Measurements from ENCODE around the gene TRIP6. TPM values are rescaled to one million over a fixed set of nuclear protein-coding genes. Genes with fewer than 3 reads are reported as not detected.

Gene TRIP6, protein sequence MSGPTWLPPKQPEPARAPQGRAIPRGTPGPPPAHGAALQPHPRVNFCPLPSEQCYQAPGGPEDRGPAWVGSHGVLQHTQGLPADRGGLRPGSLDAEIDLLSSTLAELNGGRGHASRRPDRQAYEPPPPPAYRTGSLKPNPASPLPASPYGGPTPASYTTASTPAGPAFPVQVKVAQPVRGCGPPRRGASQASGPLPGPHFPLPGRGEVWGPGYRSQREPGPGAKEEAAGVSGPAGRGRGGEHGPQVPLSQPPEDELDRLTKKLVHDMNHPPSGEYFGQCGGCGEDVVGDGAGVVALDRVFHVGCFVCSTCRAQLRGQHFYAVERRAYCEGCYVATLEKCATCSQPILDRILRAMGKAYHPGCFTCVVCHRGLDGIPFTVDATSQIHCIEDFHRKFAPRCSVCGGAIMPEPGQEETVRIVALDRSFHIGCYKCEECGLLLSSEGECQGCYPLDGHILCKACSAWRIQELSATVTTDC
- polyA plus RNA-seq (2012; ENCODE audit: missing spikeins) = 20.9 TPM

DNA sequence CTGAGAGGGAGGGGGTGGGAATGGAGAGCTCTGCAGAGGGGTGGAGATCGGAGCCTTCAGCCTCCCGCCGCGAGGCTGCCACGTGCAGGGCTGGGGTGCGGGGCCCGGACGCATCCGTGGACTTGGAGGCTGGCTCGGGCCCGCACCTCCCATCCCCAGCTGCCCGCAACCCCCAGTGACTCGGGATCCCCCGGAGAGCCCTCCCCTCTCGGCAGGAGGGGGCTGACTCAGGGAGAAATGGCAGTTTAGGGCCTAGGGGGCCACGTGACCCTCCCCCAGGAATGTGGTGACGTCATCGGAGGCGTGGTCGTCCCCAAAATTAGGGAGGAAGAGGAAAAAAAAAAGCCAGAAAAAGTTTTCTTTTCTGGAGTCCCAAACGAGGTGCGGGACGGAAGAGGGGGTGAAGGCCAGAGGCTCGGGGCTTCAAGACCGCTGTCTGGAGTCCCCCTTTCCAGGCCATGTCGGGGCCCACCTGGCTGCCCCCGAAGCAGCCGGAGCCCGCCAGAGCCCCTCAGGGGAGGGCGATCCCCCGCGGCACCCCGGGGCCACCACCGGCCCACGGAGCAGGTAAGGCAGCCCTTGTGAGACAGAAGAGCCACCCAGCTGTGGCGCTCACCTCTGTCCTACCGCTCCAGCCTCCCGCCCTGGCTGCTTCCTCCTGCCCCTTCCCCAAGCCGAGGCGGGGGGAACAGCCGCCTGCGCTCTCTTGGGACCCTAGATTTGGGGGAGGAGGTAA is at the start of gene TRIP6:
Gene TRIP6, plus strand, starts transcription at position 348 of the 736 bp plus-strand sequence. Its CDS starts 111 bp downstream, at position 459.
- TF ChIP-seq TAF1 (IDR thresholded peaks at IDR 0.05; ENCODE audit: borderline replicate concordance, low read depth, low read length) (peak; percentile 49; the same call in 1 of the 2 replicates), POLR2AphosphoS5 (IDR thresholded peaks at IDR 0.05; ENCODE audit: low read depth, low read length) (peak; percentile 64; the same call in 1 of the 2 replicates), POLR2A (IDR thresholded peaks at IDR 0.05; ENCODE audit: low read depth, low read length) (peak; percentile 57)
- FAIRE-seq (peak; percentile 78), DNase-seq (ENCODE audit: insufficient read length) (peak; percentile 79)

DNA sequence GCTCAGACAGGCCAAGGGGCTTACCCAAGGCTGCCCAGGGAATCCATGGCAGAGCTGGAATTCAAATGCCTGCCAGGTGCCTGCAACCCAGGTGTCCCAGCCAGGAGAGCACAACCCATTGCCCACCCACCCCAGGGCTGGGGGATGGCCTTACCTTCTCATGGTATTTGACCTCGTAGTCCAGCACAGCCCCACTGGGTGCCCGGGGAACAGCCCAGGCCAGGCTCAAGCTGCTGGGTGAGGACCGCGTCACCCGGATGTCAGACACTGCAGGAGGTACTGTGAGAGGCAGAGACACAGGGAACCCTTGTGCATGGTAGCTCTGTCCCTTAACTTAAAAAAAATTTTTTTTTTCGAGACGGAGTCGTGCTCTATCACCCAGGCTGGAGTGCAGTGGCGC is 48.8 kb upstream of the TRIP6 start:
- DNase-seq (ENCODE audit: insufficient read length) (no peak), FAIRE-seq (no peak)
- TF ChIP-seq TAF1 (IDR thresholded peaks at IDR 0.05; ENCODE audit: borderline replicate concordance, low read depth, low read length) (no peak), POLR2A (IDR thresholded peaks at IDR 0.05; ENCODE audit: low read depth, low read length) (no peak), POLR2AphosphoS5 (IDR thresholded peaks at IDR 0.05; ENCODE audit: low read depth, low read length) (no peak)

DNA sequence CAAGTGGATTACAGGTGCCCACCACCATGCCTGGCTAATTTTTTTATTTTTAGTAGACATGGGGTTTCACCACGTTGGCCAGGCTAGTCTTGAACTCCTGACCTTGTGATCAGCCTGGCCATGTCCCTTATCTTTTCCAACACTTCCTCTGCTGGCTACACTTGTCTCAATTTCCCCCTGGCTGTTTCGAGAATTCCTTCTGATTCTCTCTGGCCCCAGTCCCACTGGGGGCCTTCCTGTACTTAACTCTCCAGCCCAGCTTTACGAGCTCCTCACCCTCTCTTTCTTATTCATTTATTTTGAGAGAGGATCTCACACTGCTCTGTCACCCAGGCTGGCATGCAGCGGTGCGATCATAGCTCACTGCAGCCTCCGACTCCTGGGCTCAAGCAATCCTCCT is 48.4 kb upstream of the TRIP6 start:
- TF ChIP-seq POLR2AphosphoS5 (IDR thresholded peaks at IDR 0.05; ENCODE audit: low read depth, low read length) (no peak), TAF1 (IDR thresholded peaks at IDR 0.05; ENCODE audit: borderline replicate concordance, low read depth, low read length) (no peak), POLR2A (IDR thresholded peaks at IDR 0.05; ENCODE audit: low read depth, low read length) (no peak)
- DNase-seq (ENCODE audit: insufficient read length) = no peak
- no peak for FAIRE-seq

DNA sequence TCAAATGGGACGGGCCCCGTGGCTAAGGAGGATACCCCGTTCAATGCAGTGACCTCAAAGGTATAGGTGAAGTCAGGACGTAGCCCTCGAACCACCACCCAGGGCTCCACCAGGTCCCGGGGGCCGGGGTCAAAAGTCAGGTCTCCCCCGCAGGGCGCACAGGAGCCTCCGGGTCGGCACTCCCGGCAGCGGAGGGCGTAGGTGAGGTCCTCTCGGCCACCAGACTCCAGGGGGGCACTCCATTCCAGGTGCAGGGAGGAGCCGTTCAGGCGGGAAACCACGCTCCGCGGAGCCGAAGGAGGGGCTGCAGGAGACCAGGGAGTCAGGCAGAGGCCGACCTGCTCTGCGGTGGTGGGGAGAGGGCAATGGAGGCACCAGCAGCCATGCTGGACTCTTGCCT is 47.6 kb upstream of the TRIP6 start:
- TF ChIP-seq TAF1 (IDR thresholded peaks at IDR 0.05; ENCODE audit: borderline replicate concordance, low read depth, low read length) = no peak
- TF ChIP-seq POLR2AphosphoS5 (IDR thresholded peaks at IDR 0.05; ENCODE audit: low read depth, low read length) = no peak
- no peak for TF ChIP-seq POLR2A (IDR thresholded peaks at IDR 0.05; ENCODE audit: low read depth, low read length)

DNA sequence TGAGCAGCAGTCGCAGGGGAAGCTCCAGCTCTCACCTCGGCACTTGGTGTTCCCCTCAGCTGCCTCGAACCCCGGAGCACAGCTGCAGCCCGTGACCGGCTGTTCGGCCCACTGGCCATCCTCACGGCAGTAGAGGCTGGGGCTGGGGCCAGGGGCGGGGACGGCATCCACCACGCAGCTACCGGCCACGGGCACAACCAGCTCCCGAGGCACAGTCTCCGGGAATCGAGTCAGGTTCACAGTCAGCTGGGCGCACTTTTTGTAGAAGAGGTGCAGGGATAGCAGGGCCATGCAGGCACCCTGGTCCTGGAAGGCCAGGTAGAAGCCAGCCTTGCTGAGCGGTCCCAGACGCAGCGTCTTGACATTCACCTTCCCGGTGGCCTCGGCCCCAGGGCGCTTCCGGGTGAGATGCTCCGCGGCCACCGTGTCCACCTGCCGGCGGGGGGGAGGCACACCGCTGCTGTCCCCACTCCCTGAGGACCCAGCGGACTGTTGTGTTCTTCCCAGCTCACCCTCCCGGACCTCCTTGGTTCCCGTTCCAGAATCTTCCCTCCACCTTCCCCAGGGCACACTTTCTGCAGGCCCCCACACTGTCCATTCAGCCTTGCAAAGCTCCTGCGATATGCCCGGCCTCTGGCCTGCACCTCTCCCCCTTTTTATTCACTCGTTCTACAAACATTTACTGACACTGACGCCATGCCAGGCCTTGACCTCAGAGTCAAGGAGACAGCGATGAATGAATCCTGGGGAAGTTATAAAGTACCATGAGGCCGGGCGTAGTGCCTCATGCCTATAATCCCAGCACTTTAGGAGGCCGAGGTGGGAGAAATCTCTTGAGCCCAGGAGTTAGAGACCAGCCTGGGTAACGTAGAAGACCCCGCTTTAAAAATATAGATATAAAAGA is 44.7 kb upstream of the TRIP6 start:
- DNase-seq (ENCODE audit: insufficient read length) (no peak), FAIRE-seq (no peak)
- TF ChIP-seq POLR2A (IDR thresholded peaks at IDR 0.05; ENCODE audit: low read depth, low read length) (no peak), POLR2AphosphoS5 (IDR thresholded peaks at IDR 0.05; ENCODE audit: low read depth, low read length) (no peak), TAF1 (IDR thresholded peaks at IDR 0.05; ENCODE audit: borderline replicate concordance, low read depth, low read length) (no peak)

More for the DNA sequence above, 47.6 kb upstream of the TRIP6 start:
- FAIRE-seq (no peak), DNase-seq (ENCODE audit: insufficient read length) (no peak)

DNA sequence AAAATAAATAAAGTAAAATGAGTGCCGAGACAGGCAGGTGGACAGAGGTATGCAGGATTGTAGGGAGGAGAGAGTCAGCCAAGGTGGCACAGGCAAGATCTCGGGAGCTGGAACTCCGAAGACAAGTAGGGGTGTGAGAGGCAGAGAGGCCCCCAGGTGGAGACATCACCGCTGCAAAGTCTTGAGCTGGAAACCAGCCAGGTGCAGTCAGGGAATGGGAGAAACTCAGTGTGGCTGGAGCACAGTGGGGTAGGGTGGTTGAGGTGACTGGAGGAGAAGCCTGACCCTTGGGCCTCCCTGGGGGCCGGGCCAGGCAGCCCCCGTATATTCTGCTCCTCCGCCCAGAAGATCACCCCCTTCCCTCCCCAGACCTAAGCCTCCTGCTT is 44.1 kb upstream of the TRIP6 start:
- DNase-seq (ENCODE audit: insufficient read length) = no peak
- FAIRE-seq = no peak
- TF ChIP-seq POLR2AphosphoS5 (IDR thresholded peaks at IDR 0.05; ENCODE audit: low read depth, low read length) (no peak), TAF1 (IDR thresholded peaks at IDR 0.05; ENCODE audit: borderline replicate concordance, low read depth, low read length) (no peak), POLR2A (IDR thresholded peaks at IDR 0.05; ENCODE audit: low read depth, low read length) (no peak)

- FAIRE-seq (no peak), DNase-seq (ENCODE audit: insufficient read length) (no peak)
- TF ChIP-seq POLR2A (IDR thresholded peaks at IDR 0.05; ENCODE audit: low read depth, low read length) = no peak
- TF ChIP-seq TAF1 (IDR thresholded peaks at IDR 0.05; ENCODE audit: borderline replicate concordance, low read depth, low read length) = no peak
- no peak for TF ChIP-seq POLR2AphosphoS5 (IDR thresholded peaks at IDR 0.05; ENCODE audit: low read depth, low read length)
Measured at GRCh38 chr7:100823534-100823933, 43.7 kb upstream of the TRIP6 start.

- no peak for DNase-seq (ENCODE audit: insufficient read length)
- TF ChIP-seq POLR2AphosphoS5 (IDR thresholded peaks at IDR 0.05; ENCODE audit: low read depth, low read length) = no peak
- no peak for TF ChIP-seq POLR2A (IDR thresholded peaks at IDR 0.05; ENCODE audit: low read depth, low read length)
- TF ChIP-seq TAF1 (IDR thresholded peaks at IDR 0.05; ENCODE audit: borderline replicate concordance, low read depth, low read length) = no peak
Measured at GRCh38 chr7:100824499-100825214, 42.5 kb upstream of the TRIP6 start.

DNA sequence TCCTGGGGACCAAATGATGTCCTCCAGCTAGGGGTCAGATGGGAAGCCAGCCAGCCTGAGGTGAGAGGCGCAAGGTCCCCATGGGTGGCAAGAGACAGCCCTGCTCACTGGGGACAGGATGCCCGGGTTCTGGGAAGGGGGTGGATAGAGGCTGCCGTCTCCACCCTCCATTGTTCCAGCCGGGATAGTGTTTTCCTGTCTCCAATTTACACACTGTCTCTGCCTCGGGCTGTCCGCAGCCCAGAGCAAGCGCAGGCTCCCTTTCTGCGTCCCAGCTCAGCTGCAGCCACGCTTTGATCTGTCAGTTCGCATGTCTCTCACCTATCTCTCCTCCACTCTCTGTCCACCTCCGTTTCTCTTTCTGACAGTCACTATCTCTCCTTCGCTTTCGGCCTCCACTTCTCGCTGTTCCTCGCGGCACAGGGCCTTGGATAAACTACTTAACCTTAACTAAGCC is 41.9 kb upstream of the TRIP6 start:
- FAIRE-seq = no peak
- TF ChIP-seq POLR2A (IDR thresholded peaks at IDR 0.05; ENCODE audit: low read depth, low read length) (no peak), POLR2AphosphoS5 (IDR thresholded peaks at IDR 0.05; ENCODE audit: low read depth, low read length) (no peak), TAF1 (IDR thresholded peaks at IDR 0.05; ENCODE audit: borderline replicate concordance, low read depth, low read length) (no peak)
- DNase-seq (ENCODE audit: insufficient read length) = no peak

More at GRCh38 chr7:100824499-100825214, 42.5 kb upstream of the TRIP6 start:
- no peak for FAIRE-seq

All from GM12892 (cell line).